Right lobe of liver (tissue), 4 donors: ENCODE results near the gene ALDH1B1.

Experiments
- POLR2A ChIP-seq: fragments of 450-650 bp; IDR thresholded peaks from one replicate; pipeline ENCODE4 v1.6.1; 2017; ENCODE audit warnings: antibody characterized with exemption, mild to moderate bottlenecking
- TF ChIP-seq, protein P1 (sequence below), 4 donors: fragments of 200-600 bp in 3 of 4; fragments of 450-650 bp in 1 of 4; IDR thresholded peaks; one replicate each; pipeline versions ENCODE4 v1.5.1 to v1.8.0; 2016 to 2022; ENCODE audit warnings: antibody characterized with exemption in 4 of 4, mild to moderate bottlenecking in 2 of 4
- donor health status: DM: no; HTN: no; CAD: no.
- donor health status: DM: no; HTN: no; CAD: no.
- donor health status: DM: no; HTN: yes; CAD: no.

- TF ChIP-seq, protein P1, sequence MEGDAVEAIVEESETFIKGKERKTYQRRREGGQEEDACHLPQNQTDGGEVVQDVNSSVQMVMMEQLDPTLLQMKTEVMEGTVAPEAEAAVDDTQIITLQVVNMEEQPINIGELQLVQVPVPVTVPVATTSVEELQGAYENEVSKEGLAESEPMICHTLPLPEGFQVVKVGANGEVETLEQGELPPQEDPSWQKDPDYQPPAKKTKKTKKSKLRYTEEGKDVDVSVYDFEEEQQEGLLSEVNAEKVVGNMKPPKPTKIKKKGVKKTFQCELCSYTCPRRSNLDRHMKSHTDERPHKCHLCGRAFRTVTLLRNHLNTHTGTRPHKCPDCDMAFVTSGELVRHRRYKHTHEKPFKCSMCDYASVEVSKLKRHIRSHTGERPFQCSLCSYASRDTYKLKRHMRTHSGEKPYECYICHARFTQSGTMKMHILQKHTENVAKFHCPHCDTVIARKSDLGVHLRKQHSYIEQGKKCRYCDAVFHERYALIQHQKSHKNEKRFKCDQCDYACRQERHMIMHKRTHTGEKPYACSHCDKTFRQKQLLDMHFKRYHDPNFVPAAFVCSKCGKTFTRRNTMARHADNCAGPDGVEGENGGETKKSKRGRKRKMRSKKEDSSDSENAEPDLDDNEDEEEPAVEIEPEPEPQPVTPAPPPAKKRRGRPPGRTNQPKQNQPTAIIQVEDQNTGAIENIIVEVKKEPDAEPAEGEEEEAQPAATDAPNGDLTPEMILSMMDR (IDR thresholded peaks at IDR 0.05), result no peak
- TF ChIP-seq POLR2A, result no peak
These were observed 44.6 kb upstream of the ALDH1B1 start for GRCh38 chr9:38347946-38348345.
